Measurements from ENCODE around the gene ADAM19. TPM values are rescaled to one million over a fixed set of nuclear protein-coding genes. Genes with fewer than 3 reads are reported as not detected.

ADAM19 gene
- total RNA-seq, 2 experiments from 2014 or later, result 2.8 to 3.5 TPM

- Mint-ChIP-seq H3K4me3 (no peak overlapping the region), H3K9me3 (no peaks in the 10 kb centered on the region), H3K4me1 (peaks cover 30% of the 10 kb centered on the region), H3K36me3 (peaks cover 5% of the 10 kb centered on the region), H3K27me3 (peaks cover 42% of the 10 kb centered on the region), H3K27ac (no peak overlapping the region)
- no peak for DNase-seq
Observed at GRCh38 chr5:157578079-157578780, 2.7 kb upstream of the ADAM19 start.

DNA sequence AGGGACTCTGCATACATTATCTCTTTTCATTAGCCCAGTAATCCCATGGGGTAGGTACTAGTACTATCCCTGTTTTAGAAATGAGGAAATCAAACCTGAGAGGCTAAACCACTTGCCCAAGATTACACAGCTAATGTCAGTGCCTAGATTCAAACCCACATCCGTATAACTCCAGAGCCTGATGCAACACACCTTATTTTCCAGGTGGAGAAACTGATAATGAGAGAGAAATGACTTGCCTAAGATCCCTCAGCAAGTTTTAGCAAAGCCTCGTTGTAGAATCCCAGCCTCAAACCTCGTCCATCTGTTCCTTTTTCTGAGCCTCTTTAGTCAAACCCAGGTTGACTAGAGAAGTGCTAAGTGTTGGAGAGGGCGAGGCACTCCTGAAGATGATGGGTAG is 1.1 kb upstream of the ADAM19 start:
- no peak overlapping the region for H3K4me3 Mint-ChIP-seq
- DNase-seq, result no peak
- no peaks in the 10 kb centered on the region for H3K9me3 Mint-ChIP-seq
- peaks cover 21% of the 10 kb centered on the region for H3K4me1 Mint-ChIP-seq
- peaks cover 2% of the 10 kb centered on the region for H3K36me3 Mint-ChIP-seq
- peaks cover 56% of the 10 kb centered on the region for H3K27me3 Mint-ChIP-seq
- H3K27ac Mint-ChIP-seq, result no peak overlapping the region

DNA sequence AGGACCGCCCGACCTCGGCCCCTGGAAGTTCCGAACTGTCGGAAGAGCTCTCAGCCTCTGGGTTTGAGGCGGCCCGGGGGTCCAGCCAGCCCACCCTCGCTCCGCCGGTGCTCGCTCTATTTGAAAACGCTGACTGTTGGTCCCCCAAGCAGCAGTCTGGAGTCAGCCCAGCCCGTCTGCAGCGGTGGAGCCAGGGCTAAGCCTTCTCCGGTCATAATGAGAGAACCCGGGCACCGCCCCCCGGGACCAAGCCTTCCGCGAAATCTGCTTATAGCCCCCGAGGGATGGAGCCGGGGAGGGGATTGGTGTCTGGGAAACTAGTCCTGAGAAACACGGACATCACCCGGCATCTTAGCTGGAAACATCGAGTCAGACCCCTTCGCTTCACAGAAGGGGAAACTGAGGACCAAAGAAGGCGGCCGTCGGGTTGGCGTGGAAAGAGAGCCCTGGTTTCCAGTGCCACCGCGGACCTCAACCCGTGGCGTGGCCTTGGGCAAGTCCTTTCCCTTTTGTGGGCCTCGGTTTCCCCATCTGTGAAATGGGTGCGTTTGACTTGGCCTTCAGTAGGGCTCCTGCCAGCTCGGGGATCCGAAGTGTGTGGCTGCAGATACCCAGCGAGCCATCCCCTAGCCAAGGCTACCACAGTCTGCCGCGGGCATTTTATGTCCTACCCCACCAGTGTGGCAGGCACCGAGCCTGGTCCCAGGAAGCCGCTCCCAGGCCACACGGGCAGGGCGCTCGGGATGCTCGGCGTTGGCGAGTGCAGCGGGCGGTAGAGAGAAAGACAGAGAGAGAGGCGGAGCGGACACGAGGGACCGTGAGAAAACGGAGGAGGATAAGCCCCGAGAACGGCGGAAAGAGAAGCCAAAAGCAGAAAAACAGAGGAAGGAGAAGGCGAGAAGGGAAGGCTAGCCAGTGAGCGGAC is 857 bp downstream of the ADAM19 start:
- DNase-seq, result no peak
- Mint-ChIP-seq H3K4me1 (peaks cover 31% of the 10 kb centered on the region), H3K9me3 (no peaks in the 10 kb centered on the region), H3K27ac (no peak overlapping the region), H3K27me3 (peaks cover 69% of the 10 kb centered on the region), H3K36me3 (no peaks in the 10 kb centered on the region), H3K4me3 (peak overlapping the region; percentile 84)

DNA sequence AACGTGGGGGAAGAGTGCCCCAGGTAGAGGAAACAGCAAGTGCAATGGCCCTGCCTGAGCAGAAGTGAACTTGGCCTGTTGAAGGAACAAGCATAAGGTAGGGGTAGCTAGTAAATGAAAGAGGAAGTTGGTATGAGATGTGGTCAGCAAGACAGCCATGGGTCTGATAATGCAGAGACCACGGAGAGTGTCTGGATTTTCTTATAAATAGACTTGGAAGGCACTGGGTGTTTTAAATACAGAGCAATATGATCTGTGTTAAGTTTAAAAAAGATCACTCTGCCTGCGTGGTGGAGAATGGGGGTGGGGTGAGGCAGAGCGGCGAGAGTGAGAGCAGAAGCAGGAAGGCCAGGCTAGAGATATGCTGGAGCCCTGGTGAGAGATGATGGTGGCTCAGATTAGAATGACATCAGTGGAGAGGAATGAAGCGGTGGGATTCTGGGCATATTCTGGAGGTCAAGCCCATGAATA is 4.2 kb downstream of the ADAM19 start:
- Mint-ChIP-seq H3K36me3 (no peaks in the 10 kb centered on the region), H3K4me3 (no peak overlapping the region), H3K27me3 (peaks cover 54% of the 10 kb centered on the region), H3K9me3 (no peaks in the 10 kb centered on the region), H3K27ac (peak overlapping the region; percentile 59), H3K4me1 (peaks cover 27% of the 10 kb centered on the region)
- no peak for DNase-seq

DNA sequence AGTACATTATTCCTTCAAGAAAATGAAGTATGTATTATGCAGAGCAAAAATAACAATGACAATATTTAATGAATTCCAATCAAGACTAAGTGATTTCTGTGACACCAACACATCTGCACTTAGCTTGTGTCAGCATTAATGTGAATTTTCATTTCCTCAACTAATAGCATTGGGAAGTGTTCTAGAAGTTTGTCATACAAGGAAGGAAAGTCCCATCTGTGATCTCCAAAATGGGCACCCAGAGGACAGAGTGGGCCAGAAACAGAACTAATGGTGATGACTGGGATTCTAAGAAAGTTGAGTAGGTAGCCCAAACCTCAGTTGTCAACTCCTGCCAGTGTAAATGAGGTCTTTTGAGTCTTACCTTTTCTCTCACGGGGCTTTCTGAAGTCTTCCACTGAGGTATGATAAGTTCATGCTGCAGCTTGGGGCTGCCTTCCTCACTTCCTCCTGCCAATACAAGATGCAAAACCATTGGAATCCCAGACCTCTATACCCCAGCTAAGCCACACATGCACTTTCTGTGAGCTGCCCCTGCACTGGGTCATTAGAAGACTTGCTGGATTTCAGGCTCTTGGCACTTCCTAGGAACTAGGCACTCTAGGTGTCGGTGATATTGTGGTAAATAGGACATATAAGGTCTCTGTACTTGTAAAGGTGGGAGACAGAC is 4.9 kb downstream of the ADAM19 start:
- Mint-ChIP-seq H3K9me3 (no peaks in the 10 kb centered on the region), H3K27ac (no peak overlapping the region), H3K27me3 (peaks cover 48% of the 10 kb centered on the region), H3K4me1 (peaks cover 27% of the 10 kb centered on the region), H3K36me3 (no peaks in the 10 kb centered on the region), H3K4me3 (no peak overlapping the region)
- DNase-seq, result no peak

- Mint-ChIP-seq H3K4me3 (no peak overlapping the region), H3K27ac (no peak overlapping the region), H3K27me3 (peaks cover 36% of the 10 kb centered on the region), H3K36me3 (no peaks in the 10 kb centered on the region), H3K9me3 (no peaks in the 10 kb centered on the region), H3K4me1 (peaks cover 22% of the 10 kb centered on the region)
- DNase-seq, result no peak
Observed at GRCh38 chr5:157568720-157569119, 6.9 kb downstream of the ADAM19 start.

GRCh38 chr5:157568222-157568621 is 7.4 kb downstream of the ADAM19 start:
- DNase-seq, result no peak
- peaks cover 19% of the 10 kb centered on the region for H3K4me1 Mint-ChIP-seq

GRCh38 chr5:157566902-157567489 is 8.6 kb downstream of the ADAM19 start:
- Mint-ChIP-seq H3K9me3 (no peaks in the 10 kb centered on the region), H3K36me3 (no peaks in the 10 kb centered on the region), H3K4me3 (no peak overlapping the region)

More at GRCh38 chr5:157568222-157568621, 7.4 kb downstream of the ADAM19 start:
- Mint-ChIP-seq H3K9me3 (no peaks in the 10 kb centered on the region), H3K4me3 (no peak overlapping the region), H3K27me3 (peaks cover 35% of the 10 kb centered on the region), H3K27ac (no peak overlapping the region), H3K36me3 (no peaks in the 10 kb centered on the region)

DNA sequence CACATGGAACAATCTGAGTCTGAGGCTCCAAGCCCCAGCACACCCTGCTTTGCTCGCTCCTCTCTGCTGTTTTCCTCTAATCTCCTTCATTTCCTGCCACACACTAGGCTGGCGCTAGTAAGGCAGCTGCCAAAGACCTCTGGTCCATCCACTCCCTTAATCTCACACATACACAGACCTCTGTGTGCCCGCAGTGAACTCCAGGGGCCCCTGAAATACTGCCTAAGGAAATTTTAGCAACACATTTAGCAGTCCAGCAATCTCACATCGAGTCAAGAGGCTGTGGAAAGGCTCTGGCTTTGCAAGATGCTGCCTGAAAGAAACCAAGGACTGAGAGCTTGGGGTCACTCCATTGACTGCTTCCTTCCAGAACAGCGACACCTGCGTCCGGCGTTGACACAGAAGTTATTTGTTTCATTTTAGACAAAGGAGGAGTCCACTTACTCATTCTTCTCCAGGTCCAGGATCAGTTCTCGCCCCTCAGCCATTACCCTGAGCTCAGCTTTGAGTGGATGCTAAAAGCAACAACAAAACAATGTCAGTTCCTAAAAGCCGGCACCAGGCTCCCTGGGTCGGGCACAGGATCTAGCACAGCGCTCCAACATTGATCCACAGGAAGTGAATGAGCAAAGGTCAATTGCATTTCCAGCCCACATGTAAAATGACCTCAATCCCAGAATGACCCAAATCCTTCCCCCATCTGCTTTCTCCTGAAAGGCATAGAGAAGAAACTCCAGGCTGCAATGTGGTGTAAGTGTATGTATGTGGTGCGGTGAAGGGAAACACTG is 11.5 kb downstream of the ADAM19 start:
- H3K27ac Mint-ChIP-seq, result peak overlapping the region; percentile 1
- H3K4me1 Mint-ChIP-seq, result no peaks in the 10 kb centered on the region
- H3K9me3 Mint-ChIP-seq, result no peaks in the 10 kb centered on the region
- peaks cover 8% of the 10 kb centered on the region for H3K27me3 Mint-ChIP-seq
- H3K36me3 Mint-ChIP-seq, result no peaks in the 10 kb centered on the region
- no peak overlapping the region for H3K4me3 Mint-ChIP-seq
- no peak for DNase-seq

More at GRCh38 chr5:157566902-157567489, 8.6 kb downstream of the ADAM19 start:
- H3K4me1 Mint-ChIP-seq, result peaks cover 18% of the 10 kb centered on the region
- no peak overlapping the region for H3K27ac Mint-ChIP-seq
- peaks cover 22% of the 10 kb centered on the region for H3K27me3 Mint-ChIP-seq
- DNase-seq, result no peak

GRCh38 chr5:157563373-157563928 is 12.1 kb downstream of the ADAM19 start:
- no peak for DNase-seq
- H3K4me3 Mint-ChIP-seq, result no peak overlapping the region
- no peaks in the 10 kb centered on the region for H3K36me3 Mint-ChIP-seq
- H3K27me3 Mint-ChIP-seq, result peaks cover 8% of the 10 kb centered on the region
- H3K4me1 Mint-ChIP-seq, result no peaks in the 10 kb centered on the region
- no peaks in the 10 kb centered on the region for H3K9me3 Mint-ChIP-seq
- peak overlapping the region; percentile 1 for H3K27ac Mint-ChIP-seq

- no peak for DNase-seq
- Mint-ChIP-seq H3K27me3 (peaks cover 8% of the 10 kb centered on the region), H3K4me3 (no peak overlapping the region), H3K9me3 (no peaks in the 10 kb centered on the region), H3K36me3 (no peaks in the 10 kb centered on the region), H3K27ac (no peak overlapping the region), H3K4me1 (no peaks in the 10 kb centered on the region)
Observed at GRCh38 chr5:157562111-157562581, 13.4 kb downstream of the ADAM19 start.

- no peak overlapping the region for H3K27ac Mint-ChIP-seq
- H3K36me3 Mint-ChIP-seq, result no peaks in the 10 kb centered on the region
- H3K4me3 Mint-ChIP-seq, result no peak overlapping the region
- H3K27me3 Mint-ChIP-seq, result peaks cover 8% of the 10 kb centered on the region
- no peak for DNase-seq
- H3K9me3 Mint-ChIP-seq, result no peaks in the 10 kb centered on the region
- no peaks in the 10 kb centered on the region for H3K4me1 Mint-ChIP-seq
Observed at GRCh38 chr5:157561110-157561509, 14.5 kb downstream of the ADAM19 start.

DNA sequence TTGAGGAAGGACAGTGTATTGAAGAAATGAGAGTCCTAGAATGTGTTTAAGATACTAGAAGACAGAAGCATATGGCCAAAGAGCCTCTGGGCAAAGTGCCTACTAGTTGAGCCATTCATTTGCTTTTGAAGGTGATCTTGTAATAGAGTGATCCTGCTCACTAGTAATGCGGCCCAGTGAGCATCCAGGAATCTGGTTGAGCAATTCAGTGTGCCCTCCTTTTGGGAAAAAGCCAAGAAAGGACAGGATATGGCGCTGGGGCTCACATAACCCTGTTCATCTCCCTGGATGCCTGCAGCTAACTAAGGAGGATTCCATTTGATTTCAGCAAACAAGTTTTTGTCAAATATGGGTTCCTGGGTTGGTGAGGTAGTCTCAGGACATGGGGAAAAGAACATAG is 16.3 kb downstream of the ADAM19 start:
- Mint-ChIP-seq H3K36me3 (no peaks in the 10 kb centered on the region), H3K27ac (no peak overlapping the region), H3K27me3 (peaks cover 5% of the 10 kb centered on the region), H3K4me3 (no peak overlapping the region), H3K4me1 (no peaks in the 10 kb centered on the region), H3K9me3 (no peaks in the 10 kb centered on the region)
- DNase-seq, result no peak

- H3K4me3 Mint-ChIP-seq, result no peak overlapping the region
- no peaks in the 10 kb centered on the region for H3K36me3 Mint-ChIP-seq
- no peaks in the 10 kb centered on the region for H3K9me3 Mint-ChIP-seq
- H3K27ac Mint-ChIP-seq, result no peak overlapping the region
- H3K4me1 Mint-ChIP-seq, result no peaks in the 10 kb centered on the region
- peaks cover 3% of the 10 kb centered on the region for H3K27me3 Mint-ChIP-seq
- no peak for DNase-seq
Observed at GRCh38 chr5:157558681-157559080, 16.9 kb downstream of the ADAM19 start.
